ENCODE results near the gene PIP5K1B.

PIP5K1B gene

DNA sequence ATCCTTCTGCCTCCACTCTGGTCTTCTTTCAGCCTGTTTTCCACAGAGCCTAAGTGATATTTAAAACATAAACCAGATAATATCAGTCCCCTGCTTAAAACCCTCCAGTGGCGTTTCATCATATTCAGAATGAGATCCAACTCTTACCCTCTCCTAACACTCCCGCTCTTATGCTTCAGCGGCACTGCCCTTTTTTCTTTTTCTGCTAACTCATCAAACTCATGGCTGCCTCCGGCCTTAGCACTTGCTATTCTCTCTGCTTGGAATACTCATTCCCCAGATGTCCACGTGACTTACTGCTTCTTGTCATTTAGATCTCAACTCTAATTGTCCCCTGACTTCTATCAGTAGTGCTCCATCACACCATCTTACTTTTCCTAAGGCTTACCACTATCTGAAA is 73.6 kb downstream of the PIP5K1B start:
- no peak for FAIRE-seq

- no peak for FAIRE-seq
Measured at GRCh38 chr9:68779558-68780379, 74.7 kb downstream of the PIP5K1B start.

GRCh38 chr9:68780380-68780712 is 75.3 kb downstream of the PIP5K1B start:
- no peak for FAIRE-seq

DNA sequence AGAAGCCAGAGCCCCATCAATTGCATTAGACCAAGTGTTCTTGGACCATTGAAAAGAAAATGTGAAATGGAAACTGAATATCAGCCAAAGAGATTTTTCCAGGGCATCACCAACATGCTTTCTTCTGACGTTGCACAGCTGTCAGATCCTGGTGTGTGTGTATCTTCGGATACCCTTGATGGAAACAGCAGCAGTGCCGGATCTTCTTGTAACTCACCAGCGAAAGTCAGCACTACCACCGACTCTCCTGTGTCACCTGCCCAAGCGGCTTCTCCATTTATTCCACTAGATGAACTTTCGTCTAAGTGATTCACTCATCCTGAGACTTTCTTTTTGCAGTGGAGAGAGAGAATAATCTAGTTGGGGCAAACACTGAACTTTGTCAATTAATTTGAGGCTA is 75.7 kb downstream of the PIP5K1B start:
- no peak for FAIRE-seq

DNA sequence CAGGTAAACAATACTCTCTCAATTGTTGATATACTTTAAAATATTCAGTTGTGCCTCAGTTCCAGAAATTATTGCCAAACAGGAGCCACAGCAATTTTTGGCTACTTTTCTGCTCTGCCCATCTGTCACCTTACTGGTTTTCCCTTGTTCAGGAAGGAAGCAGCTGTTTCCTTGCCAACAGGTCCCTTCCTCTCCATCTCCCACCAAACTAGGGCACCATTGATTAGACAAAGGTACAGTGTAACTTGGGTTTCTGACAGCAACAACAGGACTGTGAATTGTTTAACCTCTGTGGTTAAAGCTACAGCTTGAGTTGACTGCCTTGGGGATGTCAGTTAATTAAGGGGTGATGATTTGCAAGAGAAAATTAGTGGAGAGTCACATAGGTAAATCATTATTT is 76.9 kb downstream of the PIP5K1B start:
- no peak for FAIRE-seq

- no peak for FAIRE-seq
Measured at GRCh38 chr9:68782546-68782945, 77.5 kb downstream of the PIP5K1B start.

DNA sequence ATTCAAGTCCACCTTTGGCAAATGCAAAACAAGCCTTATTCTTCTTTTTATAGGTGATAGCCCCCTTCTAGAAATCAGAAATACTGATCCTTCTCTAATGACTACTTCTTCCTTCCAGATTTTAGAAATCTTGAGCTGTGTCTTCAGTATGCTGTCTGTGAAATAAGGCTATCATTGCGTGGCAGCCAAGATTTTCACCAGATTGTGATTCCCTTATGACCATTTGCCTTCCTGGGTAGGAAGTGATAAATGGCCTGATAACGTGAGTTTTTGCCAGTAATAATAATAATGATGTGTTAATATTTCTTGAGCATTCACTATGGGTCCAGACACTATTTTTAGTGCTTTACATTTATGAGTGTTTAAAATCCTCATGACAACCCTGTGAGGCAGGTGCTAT is 80.9 kb downstream of the PIP5K1B start:
- FAIRE-seq: no peak

DNA sequence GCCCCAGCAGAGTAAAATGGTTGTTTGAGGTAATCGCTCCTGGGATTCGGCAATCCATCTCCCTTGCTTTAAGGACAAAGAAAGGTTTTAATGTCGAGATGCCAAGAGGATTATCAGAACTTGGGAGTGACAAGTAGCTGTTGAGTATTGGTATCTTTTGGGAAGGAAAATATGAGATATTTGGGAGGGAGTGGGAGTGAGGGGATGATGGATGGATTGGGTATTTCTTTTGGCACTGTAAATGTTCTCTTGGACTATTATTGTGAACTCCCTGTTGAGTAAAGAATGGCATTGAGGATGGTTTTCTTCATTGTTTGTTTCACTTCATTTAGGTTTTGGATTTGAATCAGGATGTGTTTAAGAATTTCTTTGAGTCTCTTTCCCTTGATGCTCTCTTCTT is 86.1 kb downstream of the PIP5K1B start:
- FAIRE-seq: no peak

- FAIRE-seq: no peak
Measured at GRCh38 chr9:68793605-68794343, 88.7 kb downstream of the PIP5K1B start.

DNA sequence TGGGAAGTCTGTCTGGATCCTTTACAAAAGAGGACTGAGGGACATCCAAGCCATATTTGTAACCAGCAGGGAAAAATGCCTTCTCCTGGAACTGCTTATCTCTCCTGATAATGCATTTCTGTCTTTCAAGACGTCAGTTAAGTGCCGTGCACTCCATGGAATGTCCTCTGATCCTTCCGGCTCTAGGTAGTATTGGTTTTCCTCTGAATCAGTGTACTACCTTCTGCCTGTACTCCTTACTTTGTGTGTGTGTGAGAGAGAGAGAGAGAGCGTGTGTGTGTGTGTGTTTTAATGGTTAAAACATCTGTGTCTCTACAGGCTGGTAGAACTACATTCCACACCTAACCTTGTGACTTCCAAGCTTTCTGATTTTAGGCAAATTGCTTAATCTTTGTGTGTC is 89.9 kb downstream of the PIP5K1B start:
- no peak for FAIRE-seq

DNA sequence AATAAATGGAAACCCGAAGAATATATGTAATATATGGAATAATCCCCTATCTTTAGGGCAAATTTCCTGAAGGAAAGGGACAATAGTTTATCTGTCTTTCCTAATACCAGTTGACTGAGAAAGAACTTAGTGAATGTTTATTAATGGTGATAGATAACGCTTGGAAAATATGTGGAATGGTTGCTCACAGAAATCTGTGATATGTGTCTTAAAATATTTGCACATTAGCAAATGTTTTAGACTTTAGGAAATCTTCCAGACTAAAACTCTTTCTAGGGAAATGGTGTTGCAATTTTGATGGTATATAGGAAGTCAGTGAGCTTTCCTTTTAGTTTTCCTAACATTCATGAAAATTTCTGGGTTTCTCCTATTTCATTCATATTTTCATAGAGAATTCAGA is 90.4 kb downstream of the PIP5K1B start:
- FAIRE-seq: no peak

- FAIRE-seq: no peak
Measured at GRCh38 chr9:68797116-68797515, 92.1 kb downstream of the PIP5K1B start.

GRCh38 chr9:68798423-68798822 is 93.4 kb downstream of the PIP5K1B start:
- FAIRE-seq: no peak

DNA sequence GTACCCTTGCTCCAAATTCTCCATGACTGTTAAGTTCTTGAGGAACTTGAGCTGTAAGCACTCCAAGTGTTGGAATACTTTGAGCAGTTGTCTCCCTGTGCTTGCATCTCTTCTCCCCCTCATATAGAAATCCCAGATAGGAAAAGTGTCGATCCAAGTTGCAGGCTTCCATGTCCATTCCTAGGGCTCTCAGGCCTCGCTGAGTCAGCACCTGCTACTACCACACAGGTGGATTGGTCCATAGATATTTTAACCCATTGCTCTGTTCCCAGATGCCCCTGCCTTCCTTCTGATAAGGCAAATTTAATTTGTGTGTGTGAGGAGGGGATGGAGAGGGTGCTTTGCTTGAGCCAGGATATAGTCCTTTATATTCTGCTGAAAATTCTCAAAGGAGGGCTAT is 95.8 kb downstream of the PIP5K1B start:
- FAIRE-seq: no peak

- FAIRE-seq: no peak
Measured at GRCh38 chr9:68802525-68803015, 97.5 kb downstream of the PIP5K1B start.

DNA sequence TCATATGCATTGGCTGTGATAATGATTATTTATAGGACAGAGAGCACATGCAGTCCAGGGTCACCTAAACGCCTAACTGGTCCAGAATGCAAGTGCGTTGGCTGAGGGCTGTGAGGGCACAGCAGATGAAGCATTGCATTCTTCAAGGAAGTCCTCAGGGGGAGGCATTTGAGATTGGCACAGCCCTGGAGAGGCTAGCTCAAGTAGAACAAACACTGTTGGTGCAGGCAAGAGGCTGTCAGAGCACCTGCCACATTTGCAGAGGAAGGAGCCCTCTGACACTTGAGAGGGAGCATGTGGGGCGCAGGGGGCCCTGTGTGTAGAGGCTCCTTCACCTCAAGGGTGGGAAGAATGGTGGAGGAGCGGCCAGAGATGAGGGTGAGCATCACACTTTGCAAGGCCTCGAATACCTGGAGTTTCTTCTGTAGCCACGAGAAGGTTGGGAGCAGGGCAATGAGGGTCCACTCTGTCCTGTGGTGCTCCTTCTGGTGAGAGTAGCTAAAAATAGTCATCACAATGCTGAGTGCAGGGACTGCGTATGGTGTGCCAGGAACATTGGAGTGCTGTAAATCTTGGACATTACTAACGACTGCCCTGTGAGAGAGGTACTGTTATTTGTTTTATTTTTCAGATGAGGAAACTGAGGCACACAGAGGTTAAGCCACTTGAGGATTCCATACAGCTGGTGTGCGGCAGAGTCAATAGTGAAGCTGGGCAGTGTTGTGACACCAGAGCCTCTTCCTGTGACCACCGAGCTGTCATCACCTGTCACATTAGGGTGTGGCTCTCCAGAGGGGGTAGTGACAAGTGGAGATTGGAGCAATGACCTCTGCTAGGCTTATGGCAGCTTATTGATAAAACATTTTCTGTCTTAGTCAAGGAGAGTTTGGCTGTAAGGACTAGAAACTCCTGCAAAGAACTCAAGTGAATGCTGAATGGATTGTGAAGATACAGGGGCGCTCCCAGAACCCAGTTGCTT is 100.2 kb downstream of the PIP5K1B start:
- no peak for FAIRE-seq

DNA sequence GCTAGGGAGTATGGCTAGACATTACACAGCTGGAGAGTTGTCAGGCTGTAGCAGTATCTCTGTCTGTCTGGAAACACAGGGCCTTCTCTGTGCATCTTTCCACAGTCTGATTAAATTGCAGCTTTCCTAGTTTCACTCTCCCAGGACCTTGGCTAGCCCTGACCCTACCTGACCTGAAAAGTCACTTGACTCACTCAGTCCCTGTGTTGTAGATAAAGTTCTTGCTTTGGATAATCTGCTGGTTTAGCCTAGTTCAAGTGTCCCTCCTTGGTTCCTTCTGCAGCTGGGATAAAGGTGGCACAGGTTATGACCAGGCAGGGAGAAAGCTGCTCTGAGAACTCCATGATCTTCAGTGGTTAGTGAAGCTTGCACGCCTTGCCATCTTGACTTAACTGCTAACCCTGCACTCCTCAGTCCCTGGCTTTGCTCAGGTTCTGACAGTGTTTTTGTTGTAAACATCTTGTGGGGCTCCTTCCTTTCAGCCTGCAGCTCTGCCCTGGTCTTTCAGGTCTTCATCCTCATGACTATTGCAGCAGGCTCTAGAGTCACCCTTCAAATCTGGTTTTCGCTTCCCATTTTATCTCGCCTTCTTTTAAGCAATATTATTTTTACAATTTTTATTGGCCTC is 101.0 kb downstream of the PIP5K1B start:
- FAIRE-seq: no peak

GRCh38 chr9:68808338-68808890 is 103.4 kb downstream of the PIP5K1B start:
- no peak for FAIRE-seq

DNA sequence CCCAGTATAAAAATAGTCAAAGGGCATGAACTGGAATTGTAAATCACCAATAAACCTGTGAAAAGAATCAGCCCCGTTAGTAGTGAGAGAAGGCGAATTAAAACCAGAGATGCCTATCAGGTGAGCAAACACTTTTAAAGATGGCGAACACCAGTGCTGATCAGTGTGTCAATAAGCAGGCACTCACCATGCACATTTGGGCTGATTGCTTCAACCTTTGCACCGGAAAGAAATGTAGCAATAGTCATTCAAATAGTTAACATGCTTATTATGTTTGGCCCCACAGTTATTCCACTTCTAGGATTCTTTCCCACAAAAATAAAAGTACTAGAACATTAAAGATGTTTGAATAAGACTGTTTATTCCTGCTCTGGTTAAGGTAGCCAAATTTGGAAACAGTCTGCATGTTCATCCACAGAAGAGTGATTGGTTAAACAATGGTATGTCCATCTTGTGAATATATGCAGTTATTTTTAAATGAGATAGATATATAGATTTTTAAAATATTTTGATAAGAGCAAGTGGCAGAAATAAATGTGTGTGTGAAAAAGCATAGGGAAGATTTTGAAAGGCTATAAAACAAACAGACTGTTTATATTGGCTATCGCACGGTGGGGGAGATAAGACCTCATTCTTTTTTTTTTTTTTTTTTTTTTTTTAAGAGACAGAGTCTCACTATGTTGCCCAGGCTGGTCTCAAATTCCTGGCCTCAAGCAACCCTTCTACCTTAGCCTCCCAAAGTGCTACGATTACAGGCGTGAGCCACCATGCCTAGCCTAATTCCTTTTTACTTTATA is 112.2 kb downstream of the PIP5K1B start:
- no peak for FAIRE-seq

DNA sequence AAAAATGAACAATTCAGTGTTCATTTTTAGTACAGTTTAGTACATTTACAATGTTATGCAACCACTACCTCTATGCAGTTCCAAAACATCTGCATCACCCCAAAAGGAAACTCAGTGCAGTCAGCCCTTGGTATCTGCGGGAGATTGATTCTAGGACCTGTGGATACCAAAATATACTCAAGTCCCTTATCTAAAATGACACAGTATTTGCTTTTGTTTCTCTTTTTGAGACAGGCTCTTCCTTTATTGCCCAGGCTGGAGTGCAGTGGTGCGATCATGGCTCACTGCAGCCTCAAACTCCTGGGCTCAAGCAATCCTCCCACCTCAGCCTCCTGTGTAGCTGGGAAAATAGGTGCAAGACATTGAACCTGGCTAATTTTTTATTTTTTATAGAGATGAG is 114.0 kb downstream of the PIP5K1B start:
- FAIRE-seq: no peak

DNA sequence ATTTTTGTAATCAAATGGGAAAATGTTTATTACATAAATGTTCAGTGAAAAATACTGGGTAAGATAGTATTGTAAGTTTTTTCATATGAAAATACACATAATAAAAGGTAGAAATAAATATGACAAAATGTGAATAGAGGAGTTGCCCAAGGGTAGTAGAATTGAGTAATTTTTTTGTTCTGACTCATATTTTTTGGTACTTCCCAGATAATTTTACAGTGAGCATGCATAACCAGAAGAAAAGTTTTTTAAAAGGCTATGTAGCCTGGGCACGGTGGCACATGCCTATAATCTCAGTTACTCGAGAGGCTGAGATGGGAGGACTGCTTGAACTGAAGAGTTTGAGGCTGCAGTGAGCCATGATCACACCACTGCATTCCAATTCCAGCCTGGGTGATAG is 116.9 kb downstream of the PIP5K1B start:
- FAIRE-seq: no peak
